ENCODE data around the gene OR51E2. TPM values are rescaled to one million over a fixed set of nuclear protein-coding genes. Genes with fewer than 3 reads are reported as not detected.
"Not testable (repeated sequence)": the region's sequence is repeated elsewhere in the genome, so short reads cannot be mapped to it uniquely, and the experiment has no call there.

OR51E2 gene, protein sequence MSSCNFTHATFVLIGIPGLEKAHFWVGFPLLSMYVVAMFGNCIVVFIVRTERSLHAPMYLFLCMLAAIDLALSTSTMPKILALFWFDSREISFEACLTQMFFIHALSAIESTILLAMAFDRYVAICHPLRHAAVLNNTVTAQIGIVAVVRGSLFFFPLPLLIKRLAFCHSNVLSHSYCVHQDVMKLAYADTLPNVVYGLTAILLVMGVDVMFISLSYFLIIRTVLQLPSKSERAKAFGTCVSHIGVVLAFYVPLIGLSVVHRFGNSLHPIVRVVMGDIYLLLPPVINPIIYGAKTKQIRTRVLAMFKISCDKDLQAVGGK
- not detected for total RNA-seq
- under 1 TPM in 1 of 3 donors, not detected in 2; 0.10 TPM for polyA plus RNA-seq
- long read RNA-seq, donor 1, result 0 reads
- long read RNA-seq, donor 2, result 0 reads
- long read RNA-seq, donor 3, result 0 reads
- long read RNA-seq, donor 4, result 0 reads
- long read RNA-seq, donor 5, result 0 reads
- long read RNA-seq, donor 6, result 0 reads
- long read RNA-seq, donor 7, result 0 reads
- long read RNA-seq, donor 8, result 0 reads
- long read RNA-seq, donor 9, result 0 reads
- long read RNA-seq, donor 10, result 0 reads

GRCh38 chr11:4697585-4697984 is at the start of gene OR51E2:
Gene OR51E2, minus strand, starts transcription at chr11:4697853. Its CDS starts 15,142 bp downstream, at chr11:4682711.
- H3K27ac ChIP-seq, result no peak within 1 kb of the TSS
- no peaks in the 10 kb centered on the region for H3K4me1 ChIP-seq (replicated peaks in 1 of 2)
- no peaks in the 10 kb centered on the region for H3K27me3 ChIP-seq
- 59 to 70% (median 66%) methylated on average over 3 of the region's 3 CpGs for WGBS, 4 donors
- no peak within 1 kb of the TSS for H3K4me3 ChIP-seq
- intact Hi-C loops (cut with DNase I), result no loop called here
- H3K36me3 ChIP-seq (replicated peaks in 1 of 2), result no peaks in the 10 kb centered on the region
- no peaks in the 10 kb centered on the region for H3K9me3 ChIP-seq (replicated peaks in 1 of 3)
- DNase-seq, result no peak
- TF ChIP-seq POLR2A (IDR thresholded peaks at IDR 0.05), result no peak
- TF ChIP-seq, protein P1, sequence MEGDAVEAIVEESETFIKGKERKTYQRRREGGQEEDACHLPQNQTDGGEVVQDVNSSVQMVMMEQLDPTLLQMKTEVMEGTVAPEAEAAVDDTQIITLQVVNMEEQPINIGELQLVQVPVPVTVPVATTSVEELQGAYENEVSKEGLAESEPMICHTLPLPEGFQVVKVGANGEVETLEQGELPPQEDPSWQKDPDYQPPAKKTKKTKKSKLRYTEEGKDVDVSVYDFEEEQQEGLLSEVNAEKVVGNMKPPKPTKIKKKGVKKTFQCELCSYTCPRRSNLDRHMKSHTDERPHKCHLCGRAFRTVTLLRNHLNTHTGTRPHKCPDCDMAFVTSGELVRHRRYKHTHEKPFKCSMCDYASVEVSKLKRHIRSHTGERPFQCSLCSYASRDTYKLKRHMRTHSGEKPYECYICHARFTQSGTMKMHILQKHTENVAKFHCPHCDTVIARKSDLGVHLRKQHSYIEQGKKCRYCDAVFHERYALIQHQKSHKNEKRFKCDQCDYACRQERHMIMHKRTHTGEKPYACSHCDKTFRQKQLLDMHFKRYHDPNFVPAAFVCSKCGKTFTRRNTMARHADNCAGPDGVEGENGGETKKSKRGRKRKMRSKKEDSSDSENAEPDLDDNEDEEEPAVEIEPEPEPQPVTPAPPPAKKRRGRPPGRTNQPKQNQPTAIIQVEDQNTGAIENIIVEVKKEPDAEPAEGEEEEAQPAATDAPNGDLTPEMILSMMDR (IDR thresholded peaks at IDR 0.05), result no peak

DNA sequence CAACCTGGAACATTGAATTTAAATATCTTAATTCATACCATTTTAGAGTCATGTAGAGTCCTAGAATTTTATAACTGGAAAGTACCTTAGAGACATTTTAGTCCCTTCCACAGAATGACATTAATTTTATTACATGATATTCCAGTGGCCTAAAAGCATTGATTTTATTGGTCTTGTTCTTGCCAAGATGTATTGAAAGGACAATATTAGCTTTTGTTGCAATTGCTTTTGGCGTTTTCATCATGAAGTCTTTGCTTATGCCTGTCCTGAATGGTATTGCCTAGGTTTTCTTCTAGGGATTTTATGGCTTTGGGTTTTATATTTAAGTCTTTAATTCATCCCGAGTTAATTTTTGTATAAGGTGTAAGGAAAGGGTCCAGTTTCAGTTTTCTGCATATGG is 43.1 kb upstream of the OR51E2 start:
- no peak overlapping the region for H3K4me3 ChIP-seq
- no peak overlapping the region for H3K27ac ChIP-seq
- TF ChIP-seq POLR2A (IDR thresholded peaks at IDR 0.05), result no peak
- TF ChIP-seq, protein P1 (IDR thresholded peaks at IDR 0.05), result no peak
- 58 to 75% (median 71%) methylated on average over 2 of the region's 2 CpGs for WGBS, 4 donors
- H3K4me1 ChIP-seq (replicated peaks in 1 of 2), result no peaks in the 10 kb centered on the region
- no peak for DNase-seq
- no peaks in the 10 kb centered on the region for H3K27me3 ChIP-seq
- intact Hi-C loops (cut with DNase I), result no loop called here
- no peaks in the 10 kb centered on the region for H3K36me3 ChIP-seq (replicated peaks in 1 of 2)
- no peaks in the 10 kb centered on the region for H3K9me3 ChIP-seq (replicated peaks in 1 of 3)

DNA sequence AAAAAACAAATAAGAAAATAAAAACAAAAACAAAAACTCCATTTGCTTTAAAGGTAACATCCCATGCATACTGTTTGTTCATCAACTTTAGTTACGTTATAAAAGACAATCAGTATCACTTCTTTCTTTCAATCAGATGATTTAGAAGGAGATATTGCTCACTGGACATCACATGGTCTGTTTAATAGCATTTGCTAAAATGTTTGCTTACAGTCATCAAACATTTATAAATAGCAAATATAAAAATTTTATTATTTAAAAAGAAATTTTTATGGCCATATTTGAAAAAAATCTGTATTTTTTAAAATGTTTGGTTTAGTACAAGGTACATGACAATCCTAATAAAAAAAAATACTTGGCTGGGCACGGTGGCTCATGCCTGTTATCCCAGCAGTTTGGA is 29.5 kb upstream of the OR51E2 start:
- no peaks in the 10 kb centered on the region for H3K4me1 ChIP-seq (replicated peaks in 1 of 2)
- intact Hi-C loops (cut with DNase I), result no loop called here
- 77 to 84% (median 82%) methylated on average over 2 of the region's 2 CpGs for WGBS, 4 donors

GRCh38 chr11:4722616-4723534 is 25.2 kb upstream of the OR51E2 start:
- H3K4me1 ChIP-seq (replicated peaks in 1 of 2); intact Hi-C loops (cut with DNase I); H3K36me3 ChIP-seq (replicated peaks in 1 of 2); H3K9me3 ChIP-seq (replicated peaks in 1 of 3); H3K27me3 ChIP-seq; H3K4me3 ChIP-seq; DNase-seq; H3K27ac ChIP-seq: not testable (repeated sequence)
- 77 to 90% (median 87%) methylated on average over 20 to 33 of the region's 33 CpGs for WGBS, 4 donors

More for the DNA sequence above, 29.5 kb upstream of the OR51E2 start:
- no peak overlapping the region for H3K27ac ChIP-seq
- TF ChIP-seq POLR2A (IDR thresholded peaks at IDR 0.05), result no peak
- TF ChIP-seq, protein P1 (IDR thresholded peaks at IDR 0.05), result no peak
- no peak overlapping the region for H3K4me3 ChIP-seq
- H3K36me3 ChIP-seq (replicated peaks in 1 of 2), result no peaks in the 10 kb centered on the region
- no peaks in the 10 kb centered on the region for H3K9me3 ChIP-seq (replicated peaks in 1 of 3)
- no peaks in the 10 kb centered on the region for H3K27me3 ChIP-seq
- DNase-seq, result no peak
